ENCODE measurements around the gene ZNF750.

- TF ChIP-seq POLR2AphosphoS5 (IDR thresholded peaks at IDR 0.05; ENCODE audit: insufficient read depth in 1 of 2, low read depth in 1 of 2) (no peak), CTCF (IDR thresholded peaks at IDR 0.05) (no peak)
Measured at GRCh38 chr17:82783498-82783897, 56.3 kb downstream of the ZNF750 start.
